Hepatocyte (in vitro differentiated cells): ENCODE data around the gene SLMAP. TPM values are rescaled to one million over a fixed set of nuclear protein-coding genes. Genes with fewer than 3 reads are reported as not detected.

Source experiments
- DNase-seq: peaks from one replicate; pipeline ENCODE4 v3.0.0-alpha.2; 2016; ENCODE audit warnings: low spot score
- H2AFZ ChIP-seq: fragments of 200-600 bp; sonication (generic); 2 replicates; pipeline ENCODE4 v1.6.0; 2016; ENCODE audit warnings: antibody characterized with exemption, mild to moderate bottlenecking
- H3K27ac ChIP-seq: fragments of 200-600 bp; sonication (generic); 2 replicates; pipeline ENCODE4 v1.5.1; 2016; ENCODE audit warnings: mild to moderate bottlenecking
- H3K27me3 ChIP-seq: fragments of 200-600 bp; sonication (generic); 2 replicates; pipeline ENCODE4 v1.6.1; 2016
- H3K36me3 ChIP-seq: fragments of 200-600 bp; sonication (generic); replicated peaks from 2 replicates; pipeline ENCODE4 v1.5.1; 2016; ENCODE audit warnings: low read depth; ENCODE audit not compliant: insufficient read depth
- H3K4me1 ChIP-seq: fragments of 200-600 bp; sonication (generic); 2 replicates; pipeline ENCODE4 v1.5.1; 2016; ENCODE audit warnings: mild to moderate bottlenecking, moderate library complexity; ENCODE audit not compliant: insufficient read depth
- H3K4me2 ChIP-seq: fragments of 200-600 bp; sonication (generic); 2 replicates; pipeline ENCODE4 v1.6.0; 2016
- H3K4me3 ChIP-seq: fragments of 200-600 bp; sonication (generic); 2 replicates; pipeline ENCODE4 v1.5.1; 2016; ENCODE audit warnings: mild to moderate bottlenecking
- H3K79me2 ChIP-seq: fragments of 200-600 bp; sonication (generic); 2 replicates; pipeline ENCODE4 v1.6.0; 2017; ENCODE audit warnings: mild to moderate bottlenecking
- H3K9me2 ChIP-seq: fragments of 200-600 bp; sonication (generic); replicated peaks from 2 replicates; pipeline ENCODE4 v1.6.0; 2017; ENCODE audit warnings: mild to moderate bottlenecking; ENCODE audit not compliant: insufficient read depth
- H3K9me3 ChIP-seq: fragments of 200-600 bp; sonication (generic); 2 replicates; pipeline ENCODE4 v1.5.1; 2016; ENCODE audit warnings: low read depth, mild to moderate bottlenecking
- H4K20me1 ChIP-seq: fragments of 200-600 bp; sonication (generic); 2 replicates; pipeline ENCODE4 v1.6.0; 2016; ENCODE audit warnings: mild to moderate bottlenecking; ENCODE audit not compliant: insufficient read depth, poor library complexity, severe bottlenecking
- CTCF ChIP-seq: fragments of 200-600 bp; sonication (generic); IDR thresholded peaks from 2 replicates; pipeline ENCODE4 v1.5.1; 2016; ENCODE audit warnings: antibody characterized with exemption, mild to moderate bottlenecking; ENCODE audit not compliant: poor library complexity
- EZH2 ChIP-seq: fragments of 200-600 bp; sonication (generic); IDR thresholded peaks from 2 replicates; pipeline ENCODE4 v1.6.1; 2016; ENCODE audit warnings: antibody characterized with exemption, mild to moderate bottlenecking, borderline replicate concordance
- EZH2phosphoT487 ChIP-seq: fragments of 200-600 bp; sonication (generic); IDR thresholded peaks from one replicate; pipeline ENCODE4 v1.6.1; 2018; ENCODE audit warnings: antibody characterized with exemption, mild to moderate bottlenecking, low read depth, moderate library complexity; ENCODE audit not compliant: unreplicated experiment, severe bottlenecking
- WGBS: methylation state at CpG from one replicate; pipeline ENCODE4 v1.1.6; 2016; ENCODE audit warnings: low lambda C conversion rate; ENCODE audit errors: missing lambda C conversion rate; 5-methylcytosine and 5-hydroxymethylcytosine counted together
- polyA plus RNA-seq: library from polyadenylated mRNA; unstranded; fragments of >200 nt; fragmentation: Nextera tagmentation; extraction: Ambion mirVana; gene quantifications from 2 replicates; pipeline ENCODE4 v1.2.1, GENCODE V29; 2016
- total RNA-seq: library from RNA; depleted of rRNA; stranded (reverse); fragments of >200 nt; gene quantifications from 2 replicates; pipeline ENCODE4 v1.2.3, GENCODE V29; 2014

Gene SLMAP
- total and polyA plus RNA-seq, 2 experiments from 2014 or later: 22.8 to 46.0 TPM

- Histone ChIP-seq H3K9me2 (no peaks in the 10 kb centered on the region), H3K27ac (no peak overlapping the region), H3K4me1 (no peaks in the 10 kb centered on the region), H3K27me3 (no peaks in the 10 kb centered on the region), H3K4me3 (no peak overlapping the region), H3K4me2 (no peak overlapping the region), H3K36me3 (no peaks in the 10 kb centered on the region), H3K79me2 (peaks cover 87% of the 10 kb centered on the region), H2AFZ (no peak overlapping the region), H4K20me1 (peaks cover under 1% of the 10 kb centered on the region), H3K9me3 (no peaks in the 10 kb centered on the region)
- DNase-seq: no peak
- WGBS: 52% methylated on average over 3 of the region's 3 CpGs
- TF ChIP-seq EZH2phosphoT487 (no peak), CTCF (no peak), EZH2 (no peak)
These were observed 21.7 kb downstream of the SLMAP start for GRCh38 chr3:57777774-57778173.

GRCh38 chr3:57778494-57778893 lies 22.4 kb downstream of the SLMAP start:
- Histone ChIP-seq H4K20me1 (peaks cover 5% of the 10 kb centered on the region), H3K36me3 (no peaks in the 10 kb centered on the region), H3K9me2 (no peaks in the 10 kb centered on the region), H3K27me3 (no peaks in the 10 kb centered on the region), H3K4me3 (no peak overlapping the region), H3K4me1 (peaks cover 5% of the 10 kb centered on the region), H3K9me3 (no peaks in the 10 kb centered on the region), H3K27ac (no peak overlapping the region), H3K79me2 (peaks cover 88% of the 10 kb centered on the region), H3K4me2 (no peak overlapping the region), H2AFZ (no peak overlapping the region)
- WGBS: 88% methylated on average over 1 of the region's 1 CpG
- no peak for DNase-seq
- no peak for TF ChIP-seq CTCF
- no peak for TF ChIP-seq EZH2
- no peak for TF ChIP-seq EZH2phosphoT487

- H4K20me1 ChIP-seq: peaks cover 11% of the 10 kb centered on the region
- no peaks in the 10 kb centered on the region for H3K27me3 ChIP-seq
- whole genome bisulfite sequencing: 90% methylated on average over 1 of the region's 1 CpG
- peaks cover 13% of the 10 kb centered on the region for H3K4me1 ChIP-seq
- no peak overlapping the region for H2AFZ ChIP-seq
- H3K4me2 ChIP-seq: no peak overlapping the region
- H3K27ac ChIP-seq: no peak overlapping the region
- H3K36me3 ChIP-seq: no peaks in the 10 kb centered on the region
- H3K9me3 ChIP-seq: no peaks in the 10 kb centered on the region
- no peak for DNase-seq
- H3K79me2 ChIP-seq: peaks cover 90% of the 10 kb centered on the region
- no peaks in the 10 kb centered on the region for H3K9me2 ChIP-seq
- no peak for TF ChIP-seq EZH2
- no peak for TF ChIP-seq CTCF
- no peak for TF ChIP-seq EZH2phosphoT487
- no peak overlapping the region for H3K4me3 ChIP-seq
These were observed 23.6 kb downstream of the SLMAP start for GRCh38 chr3:57779666-57780065.
